ENCODE data around the gene GLYATL1. TPM values are rescaled to one million over a fixed set of nuclear protein-coding genes. Genes with fewer than 3 reads are reported as not detected.

GLYATL1 gene
- total and polyA plus RNA-seq, 2 of the 8 experiments (the other 6 are each of a cell fraction or from before 2014, with no cell fraction given): 8.6 to 10.7 TPM

DNA sequence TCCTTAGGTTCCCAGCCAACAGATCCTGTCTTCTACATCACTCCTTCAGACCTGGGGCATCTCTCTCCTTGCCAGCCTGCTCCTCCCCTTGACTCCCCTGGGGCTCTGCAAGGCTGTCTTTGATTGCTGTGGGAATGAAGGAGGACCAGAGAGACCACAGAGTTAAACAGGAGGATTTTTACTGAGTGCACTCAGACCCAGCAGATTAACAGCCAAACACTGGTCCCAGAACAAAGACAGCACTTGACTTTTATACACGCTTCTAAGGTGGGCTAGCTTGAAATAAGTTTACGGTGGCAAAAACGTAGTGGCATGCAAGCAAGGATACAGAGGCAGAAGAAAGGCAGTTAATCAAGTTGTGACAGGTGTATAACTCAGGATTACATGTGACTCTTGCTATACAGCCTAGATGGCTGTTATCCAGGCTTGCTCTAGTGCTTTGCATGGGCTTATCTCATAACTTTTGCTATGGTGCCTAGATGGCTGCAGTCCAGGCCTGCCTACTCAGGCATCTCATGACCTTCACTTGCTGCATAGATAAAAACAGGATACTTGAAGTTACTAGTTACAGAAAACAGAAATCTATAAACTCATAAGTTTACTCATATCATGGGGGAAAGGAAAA is 22.0 kb upstream of the GLYATL1 start:
- Histone ChIP-seq H3K27ac (ENCODE audit: low read depth, low read length) (no peak overlapping the region), H3K23ac (ENCODE audit: insufficient read length) (no peak overlapping the region), H2BK120ac (replicated peaks; ENCODE audit: low read depth, low read length) (no peak overlapping the region), H4K20me1 (replicated peaks in 1 of 2; ENCODE audit: control insufficient read depth in 1 of 2, insufficient read depth in 2 of 2, low read length in 2 of 2) (no peaks in the 10 kb centered on the region), H2BK5ac (ENCODE audit: low read depth, low read length) (no peak overlapping the region), H2AFZ (ENCODE audit: low read length) (no peak overlapping the region), H3K4me1 (replicated peaks in 1 of 4; ENCODE audit: control insufficient read depth in 3 of 4, insufficient read depth in 4 of 4, low read length in 3 of 4) (no peaks in the 10 kb centered on the region), H2AK5ac (ENCODE audit: low read depth, low read length) (no peak overlapping the region), H3K56ac (replicated peaks; ENCODE audit: insufficient read length, low read depth, low read length) (no peak overlapping the region), H3K79me1 (ENCODE audit: low read depth, low read length) (no peaks in the 10 kb centered on the region), H3K23me2 (ENCODE audit: low read depth, low read length) (no peaks in the 10 kb centered on the region), H3K79me2 (ENCODE audit: control insufficient read depth in 1 of 2, insufficient read depth in 2 of 2, low read length in 2 of 2) (no peaks in the 10 kb centered on the region), H3K4me3 (ENCODE audit: extremely low read depth in 1 of 4, insufficient read depth in 2 of 4, low read depth in 3 of 4, low read length in 4 of 4) (no peak overlapping the region), H2BK15ac (ENCODE audit: low read length) (no peak overlapping the region), H2BK12ac (ENCODE audit: low read depth, low read length) (no peak overlapping the region), H3K18ac (ENCODE audit: extremely low read depth, low read length) (no peak overlapping the region), H3K27me3 (replicated peaks in 1 of 4; ENCODE audit: control insufficient read depth in 3 of 4, extremely low read depth in 1 of 4, insufficient read depth in 3 of 4, low read length in 3 of 4) (no peaks in the 10 kb centered on the region), H3K36me3 (ENCODE audit: control insufficient read depth in 2 of 4, insufficient read depth in 4 of 4, low read length in 3 of 4) (no peaks in the 10 kb centered on the region; a peak in 2 of 8 replicates), H3K4me2 (ENCODE audit: insufficient read depth in 1 of 2, low read depth in 2 of 2, low read length in 2 of 2) (no peak overlapping the region), H3K4ac (replicated peaks; ENCODE audit: insufficient read length, low read depth, low read length) (no peak overlapping the region), H3K9ac (replicated peaks in 1 of 4; ENCODE audit: extremely low read depth in 1 of 4, low read depth in 3 of 4, low read length in 3 of 4) (no peak overlapping the region), H4K8ac (ENCODE audit: extremely low read depth, insufficient read depth, low read length) (no peak overlapping the region), H3K9me3 (ENCODE audit: insufficient read depth in 2 of 2, low read depth in 1 of 2, low read length in 1 of 2) (peaks cover 12 to 18% of the 10 kb centered on the region in 2 experiments), H3K14ac (ENCODE audit: insufficient read length) (no peak overlapping the region), H4K91ac (replicated peaks; ENCODE audit: insufficient read length, low read length) (no peak overlapping the region), H4K5ac (ENCODE audit: insufficient read length, low read depth, low read length) (no peak overlapping the region), H2BK20ac (ENCODE audit: low read length) (no peak overlapping the region)
- WGBS, 2 experiments (ENCODE audit: extremely low coverage in 1 of 2, insufficient coverage in 1 of 2, insufficient read length in 1 of 2, insufficient replicate concordance in 2 of 2, low coverage in 1 of 2, low lambda C conversion rate in 2 of 2, missing lambda C conversion rate in 1 of 2): 93% methylated on average over 3 of the region's 3 CpGs; no CpG with 5 or more reads in 1 of the 2 experiments
- ChIA-PET CTCF (ENCODE audit: partially characterized antibody) (interaction anchor here (0.8 to 13.9 kb wide), 2 partner anchors 10 to 141 kb away, joined by 4 to 96 read pairs; no protein-coding TSS in a partner anchor), POLR2A (ENCODE audit: partially characterized antibody) (no interaction called here)
- DNase-seq (ENCODE audit: low read depth in 1 of 2, low spot score in 2 of 2) (no peak), FAIRE-seq (no peak)
- TF ChIP-seq SP1 (IDR thresholded peaks at IDR 0.05; ENCODE audit: low read depth, low read length): no peak
- TF ChIP-seq SIN3A (conservative IDR thresholded peaks at IDR 0.05 in 1 of 2, IDR thresholded peaks at IDR 0.05 in 1 of 2; ENCODE audit: low read depth in 1 of 2, low read length in 2 of 2): no peak
- TF ChIP-seq SP2 (IDR thresholded peaks at IDR 0.05; ENCODE audit: low read length): no peak
- TF ChIP-seq, protein P1, sequence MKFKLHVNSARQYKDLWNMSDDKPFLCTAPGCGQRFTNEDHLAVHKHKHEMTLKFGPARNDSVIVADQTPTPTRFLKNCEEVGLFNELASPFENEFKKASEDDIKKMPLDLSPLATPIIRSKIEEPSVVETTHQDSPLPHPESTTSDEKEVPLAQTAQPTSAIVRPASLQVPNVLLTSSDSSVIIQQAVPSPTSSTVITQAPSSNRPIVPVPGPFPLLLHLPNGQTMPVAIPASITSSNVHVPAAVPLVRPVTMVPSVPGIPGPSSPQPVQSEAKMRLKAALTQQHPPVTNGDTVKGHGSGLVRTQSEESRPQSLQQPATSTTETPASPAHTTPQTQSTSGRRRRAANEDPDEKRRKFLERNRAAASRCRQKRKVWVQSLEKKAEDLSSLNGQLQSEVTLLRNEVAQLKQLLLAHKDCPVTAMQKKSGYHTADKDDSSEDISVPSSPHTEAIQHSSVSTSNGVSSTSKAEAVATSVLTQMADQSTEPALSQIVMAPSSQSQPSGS (IDR thresholded peaks at IDR 0.05; ENCODE audit: low read length): no peak
- no peak for TF ChIP-seq SP4 (IDR thresholded peaks at IDR 0.05; ENCODE audit: low read length)
- no peak for TF ChIP-seq MAFK (IDR thresholded peaks at IDR 0.05; ENCODE audit: low read depth, low read length)
- no peak for TF ChIP-seq POLR2AphosphoS5 (IDR thresholded peaks at IDR 0.05; ENCODE audit: low read depth, low read length)
